Raji (cell line): ENCODE data around the gene OOSP4B.

Source experiments
- POLR2A ChIP-seq: IDR thresholded peaks from 2 replicates; pipeline ENCODE4 v1.6.1; 2011; ENCODE audit warnings: low read depth, low read length, control low read depth; ENCODE audit not compliant: insufficient read depth

The OOSP4B gene

DNA sequence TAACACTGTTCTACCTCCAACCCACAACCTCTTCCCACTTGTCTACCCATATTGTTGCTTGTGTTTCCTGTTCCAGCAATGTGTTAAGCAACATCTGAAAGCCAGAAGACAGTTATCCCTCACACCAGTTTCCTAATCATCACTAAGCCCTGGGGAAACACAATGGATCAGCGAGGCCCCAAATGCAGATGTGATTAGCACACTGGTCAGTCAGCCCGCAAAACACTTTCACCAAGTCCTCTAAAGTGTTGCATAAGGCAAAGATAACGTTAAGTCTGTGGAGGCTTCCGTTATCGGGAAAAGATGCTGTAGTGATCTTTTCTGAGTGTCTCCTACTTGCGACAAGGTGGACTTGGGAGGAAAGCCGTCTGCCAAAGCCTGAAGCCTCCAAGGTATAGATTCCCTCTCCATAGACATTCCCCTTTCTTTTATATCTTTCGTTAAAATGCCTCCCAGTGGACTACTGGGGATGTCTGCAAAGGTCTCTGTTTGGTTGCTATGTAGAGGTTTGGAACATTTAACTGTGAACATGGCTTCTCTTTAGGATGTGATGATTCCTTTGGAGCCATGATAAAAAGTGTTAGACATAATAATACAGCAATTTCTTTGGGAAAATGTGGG, 39.5 kb downstream of the OOSP4B start, which contains the start of gene MS4A3:
TSS of gene MS4A3 (plus strand) at position 317 of the 621 bp plus-strand sequence. CDS start 4,496 bp downstream, outside the sequence.
- TF ChIP-seq POLR2A: no peak

DNA sequence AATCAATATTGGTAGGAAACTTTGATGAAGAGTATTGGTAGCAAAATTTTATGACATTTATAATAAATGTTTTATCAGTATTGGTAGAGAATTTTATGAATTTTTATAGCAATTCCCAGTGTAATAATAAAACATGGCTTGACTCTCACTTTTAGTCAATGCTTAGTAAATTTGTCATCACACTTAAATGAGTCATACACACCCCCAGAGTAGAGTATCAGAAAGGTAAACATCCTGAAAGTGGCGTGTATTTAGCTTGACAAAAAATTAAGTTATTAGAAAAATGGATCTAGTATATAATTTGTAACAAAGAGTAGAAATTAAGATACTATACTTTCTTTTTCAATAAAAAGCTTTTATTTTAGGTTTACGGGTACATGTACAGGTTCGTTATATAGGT, 42.1 kb downstream of the OOSP4B start:
- no peak for TF ChIP-seq POLR2A

DNA sequence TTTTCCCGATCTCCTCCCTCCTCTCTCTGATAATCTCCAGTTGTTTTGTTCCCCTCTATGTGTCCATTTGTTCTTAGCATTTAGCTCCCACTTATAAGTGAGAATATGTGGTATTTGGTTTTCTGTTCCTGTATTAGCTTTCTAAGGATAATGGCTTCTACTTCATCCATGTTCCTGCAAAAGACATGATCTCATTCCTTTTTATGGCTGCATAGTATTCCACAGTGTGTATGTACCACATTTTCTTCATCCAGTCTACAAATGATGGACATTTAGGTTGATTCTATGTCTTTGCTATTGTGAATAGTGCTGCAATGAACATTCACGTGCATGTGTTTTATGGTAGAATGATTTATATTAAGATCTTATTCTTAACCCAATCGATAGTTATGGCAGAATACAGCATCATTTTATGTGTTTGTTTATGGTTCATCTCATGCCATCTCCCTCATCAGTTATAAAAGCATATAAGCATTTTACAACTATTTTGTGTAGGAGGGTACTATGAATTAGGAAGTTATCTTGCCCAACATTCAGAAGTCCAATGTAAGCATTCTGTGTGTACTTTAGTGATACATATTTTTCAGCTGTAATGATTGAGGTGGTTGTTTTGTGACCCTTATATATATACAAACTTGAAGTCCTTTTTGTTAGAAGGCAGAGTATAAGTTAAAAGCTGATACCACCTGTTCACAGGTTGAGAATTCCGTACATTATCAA, 42.7 kb downstream of the OOSP4B start:
- TF ChIP-seq POLR2A: no peak

DNA sequence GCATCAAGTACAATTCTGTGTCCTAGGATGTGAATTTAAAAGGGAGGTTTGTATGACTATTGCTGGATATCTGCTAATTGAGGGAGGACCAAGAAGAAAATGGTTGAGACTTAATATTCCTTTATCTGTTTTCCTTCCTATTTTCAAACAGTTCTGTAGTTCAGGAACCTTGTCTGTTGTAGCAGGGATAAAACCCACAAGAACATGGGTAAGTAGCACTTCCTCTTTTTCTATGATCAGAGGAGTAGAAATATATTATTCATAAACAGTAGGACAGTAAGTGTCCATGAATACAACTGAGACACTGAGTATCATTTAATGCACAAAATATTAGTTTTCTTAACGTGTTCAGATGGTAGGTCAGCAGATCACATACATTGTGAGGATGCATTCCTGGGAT, 47.1 kb downstream of the OOSP4B start:
- TF ChIP-seq POLR2A: no peak

DNA sequence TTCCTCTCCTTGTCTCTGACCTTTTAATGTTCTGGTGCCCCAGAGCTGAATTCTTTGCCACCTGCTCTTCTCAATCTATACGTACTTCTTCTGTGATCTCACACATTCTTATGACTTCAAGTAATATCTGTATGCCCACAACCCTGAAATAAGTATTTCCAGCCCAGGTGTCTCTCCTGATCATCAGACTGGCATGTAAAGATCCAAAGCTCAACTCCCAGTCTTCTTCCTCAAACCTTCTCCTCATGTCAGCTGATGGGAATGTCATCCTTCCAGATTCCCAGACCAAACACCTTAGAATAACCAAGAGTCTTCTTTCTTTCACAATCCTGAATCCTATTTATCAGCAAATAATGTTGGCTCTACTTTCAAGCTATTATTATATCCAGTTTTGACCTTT, 48.8 kb downstream of the OOSP4B start:
- TF ChIP-seq POLR2A: no peak

DNA sequence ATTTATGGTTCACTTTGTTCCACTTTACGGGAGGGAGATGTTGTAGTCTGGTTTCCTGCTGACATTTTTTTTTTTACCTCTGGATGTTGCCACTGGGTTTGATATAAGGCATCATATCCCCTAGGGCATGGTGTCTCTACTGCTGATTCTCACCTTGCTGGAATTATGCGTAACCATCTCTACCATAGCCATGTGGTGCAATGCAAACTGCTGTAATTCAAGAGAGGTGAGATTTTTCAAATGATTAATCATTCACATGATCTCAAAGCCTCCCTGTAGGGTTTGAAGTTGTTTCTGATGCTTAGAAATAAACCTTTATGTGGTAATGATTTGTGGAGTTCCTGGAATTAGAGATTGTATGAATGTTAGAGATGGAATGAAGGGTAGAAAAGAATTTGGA, 52.5 kb downstream of the OOSP4B start:
- TF ChIP-seq POLR2A: no peak

DNA sequence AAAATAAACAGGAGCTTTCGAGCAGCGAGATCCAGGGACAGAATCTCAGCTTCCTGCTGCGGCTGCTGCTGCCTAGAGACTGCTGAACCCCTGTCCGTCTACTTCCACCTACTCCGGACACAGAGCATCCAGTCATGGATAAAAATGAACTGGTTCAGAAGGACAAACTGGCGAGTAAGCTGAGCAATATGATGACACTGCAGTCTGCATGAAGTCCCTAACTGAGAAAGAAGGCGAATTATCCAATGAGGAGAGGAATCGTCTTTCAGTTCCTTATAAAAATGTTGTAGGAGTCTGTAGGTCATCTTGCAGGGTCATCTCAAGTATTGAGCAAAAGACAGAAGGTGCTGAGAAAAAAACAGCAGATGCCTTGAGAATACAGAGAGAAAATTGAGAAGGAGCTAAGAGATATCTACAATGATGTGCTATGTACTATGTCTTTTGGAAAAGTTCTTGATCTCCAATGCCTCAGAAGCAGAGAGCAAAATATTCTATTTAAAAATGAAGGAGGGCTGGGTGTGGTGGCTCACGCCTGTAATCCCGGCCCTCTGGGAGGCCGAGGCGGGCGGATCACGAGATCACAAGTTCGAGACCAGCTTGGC, 60.3 kb downstream of the OOSP4B start:
- no peak for TF ChIP-seq POLR2A

DNA sequence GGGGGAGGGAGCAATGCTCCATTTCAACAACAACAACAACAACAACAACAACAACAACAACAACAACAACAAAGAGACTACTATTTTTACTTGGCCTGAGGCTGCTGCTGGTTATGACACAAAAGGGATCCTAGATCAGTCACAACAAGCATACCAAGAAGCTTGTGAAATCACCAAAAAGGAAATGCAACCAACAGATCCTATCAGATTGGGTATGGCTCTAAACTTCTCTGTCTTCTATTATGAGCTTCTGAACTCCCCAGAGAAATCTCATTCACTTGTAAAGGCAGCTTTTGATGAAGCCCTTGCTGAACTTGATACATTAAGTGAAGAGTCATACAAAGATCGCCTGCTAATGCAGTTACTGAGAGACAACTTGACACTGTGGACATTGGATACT, 61.0 kb downstream of the OOSP4B start:
- no peak for TF ChIP-seq POLR2A

DNA sequence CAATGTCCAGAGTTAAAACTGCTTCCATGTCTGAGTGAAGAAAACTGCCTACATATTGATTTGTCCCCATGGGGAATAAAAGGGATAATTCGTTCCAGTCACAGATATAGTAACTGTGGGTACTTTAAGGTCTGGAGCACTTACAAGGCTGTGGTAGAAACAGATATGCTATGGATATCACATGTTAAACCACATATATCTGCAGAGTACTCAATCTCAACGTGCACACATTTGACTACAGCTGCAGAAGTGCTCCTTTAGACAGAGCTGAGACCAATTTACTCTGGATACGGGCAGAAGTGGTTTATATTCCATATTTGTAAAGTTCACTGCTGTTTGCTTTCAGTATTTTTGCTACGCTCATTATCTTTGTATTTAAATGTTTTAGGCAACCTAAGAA, 61.8 kb downstream of the OOSP4B start:
- TF ChIP-seq POLR2A: no peak

DNA sequence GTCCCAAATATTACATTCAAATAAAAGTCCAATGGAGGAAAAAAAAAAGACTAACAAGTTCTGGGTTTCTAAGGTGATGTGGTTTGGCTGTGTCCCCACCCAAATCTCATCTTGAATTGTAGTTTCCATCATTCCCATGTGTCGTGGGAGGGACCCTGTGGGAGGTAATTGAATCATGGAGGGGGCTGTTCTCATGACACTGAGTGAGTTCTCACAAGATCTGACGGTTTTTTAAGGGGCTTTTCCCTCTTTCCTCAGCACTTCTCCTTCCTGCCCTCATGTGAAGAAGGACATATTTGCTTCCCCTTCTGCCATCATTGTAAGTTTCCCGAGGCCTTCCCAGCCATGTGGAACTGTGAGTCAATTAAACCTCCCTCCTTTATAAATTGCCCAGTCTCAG, 63.6 kb downstream of the OOSP4B start:
- no peak for TF ChIP-seq POLR2A
